ENCODE measurements around the gene S100Z.

Gene S100Z

DNA sequence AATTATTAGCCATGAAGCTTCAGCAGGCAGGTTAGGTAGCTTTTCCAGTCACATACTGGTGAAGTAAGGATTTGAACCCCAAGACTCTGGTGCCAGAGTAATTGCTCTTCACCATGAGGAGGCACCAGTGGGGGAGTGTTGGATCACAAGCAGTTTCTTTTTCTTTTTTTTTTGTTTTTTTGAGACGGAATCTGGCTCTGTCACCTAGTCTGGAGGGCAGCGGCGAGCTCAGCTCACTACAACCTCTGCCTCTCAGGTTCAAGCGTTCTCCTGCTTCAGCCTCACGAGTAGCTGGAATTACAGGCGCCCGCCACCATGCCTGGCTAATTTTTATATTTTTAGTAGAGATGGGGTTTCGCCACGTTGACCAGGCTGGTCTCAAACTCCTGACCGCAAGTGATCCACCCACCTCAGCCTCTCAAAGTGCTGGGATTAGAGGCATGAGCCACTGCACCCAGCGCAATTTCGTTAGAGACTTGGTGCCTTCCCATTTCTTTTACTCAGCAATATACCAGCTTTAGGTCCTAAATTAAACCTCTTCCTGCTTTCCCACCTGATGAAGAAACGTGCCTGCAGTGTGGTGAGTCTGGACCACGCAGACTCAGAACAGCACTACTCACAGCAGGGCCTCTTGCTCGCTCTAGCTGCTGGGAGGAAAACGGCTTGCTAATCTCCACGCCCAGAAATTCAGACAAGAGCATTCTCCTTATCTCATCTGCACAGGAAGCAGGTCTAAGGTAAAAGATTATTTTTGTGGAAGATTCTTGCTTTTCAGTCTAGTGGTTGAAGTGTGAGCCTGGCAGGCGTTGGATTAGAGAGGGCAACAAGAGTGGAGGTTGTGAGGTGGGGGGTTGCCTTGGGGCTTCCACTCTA, at the start of gene S100Z:
S100Z (plus strand) TSS at position 596 of the 873 bp plus-strand sequence. CDS start 25,346 bp downstream, outside the sequence.
- no peak within 1 kb of the TSS for H3K4me3 ChIP-seq (replicated peaks; ENCODE audit: low read depth, low read length)
- TF ChIP-seq, protein P1, sequence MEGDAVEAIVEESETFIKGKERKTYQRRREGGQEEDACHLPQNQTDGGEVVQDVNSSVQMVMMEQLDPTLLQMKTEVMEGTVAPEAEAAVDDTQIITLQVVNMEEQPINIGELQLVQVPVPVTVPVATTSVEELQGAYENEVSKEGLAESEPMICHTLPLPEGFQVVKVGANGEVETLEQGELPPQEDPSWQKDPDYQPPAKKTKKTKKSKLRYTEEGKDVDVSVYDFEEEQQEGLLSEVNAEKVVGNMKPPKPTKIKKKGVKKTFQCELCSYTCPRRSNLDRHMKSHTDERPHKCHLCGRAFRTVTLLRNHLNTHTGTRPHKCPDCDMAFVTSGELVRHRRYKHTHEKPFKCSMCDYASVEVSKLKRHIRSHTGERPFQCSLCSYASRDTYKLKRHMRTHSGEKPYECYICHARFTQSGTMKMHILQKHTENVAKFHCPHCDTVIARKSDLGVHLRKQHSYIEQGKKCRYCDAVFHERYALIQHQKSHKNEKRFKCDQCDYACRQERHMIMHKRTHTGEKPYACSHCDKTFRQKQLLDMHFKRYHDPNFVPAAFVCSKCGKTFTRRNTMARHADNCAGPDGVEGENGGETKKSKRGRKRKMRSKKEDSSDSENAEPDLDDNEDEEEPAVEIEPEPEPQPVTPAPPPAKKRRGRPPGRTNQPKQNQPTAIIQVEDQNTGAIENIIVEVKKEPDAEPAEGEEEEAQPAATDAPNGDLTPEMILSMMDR (IDR thresholded peaks at IDR 0.05; ENCODE audit: low read depth, low read length, missing control alignments): no peak
- no peak for DNase-seq (ENCODE audit: extremely low read depth, low read depth)

DNA sequence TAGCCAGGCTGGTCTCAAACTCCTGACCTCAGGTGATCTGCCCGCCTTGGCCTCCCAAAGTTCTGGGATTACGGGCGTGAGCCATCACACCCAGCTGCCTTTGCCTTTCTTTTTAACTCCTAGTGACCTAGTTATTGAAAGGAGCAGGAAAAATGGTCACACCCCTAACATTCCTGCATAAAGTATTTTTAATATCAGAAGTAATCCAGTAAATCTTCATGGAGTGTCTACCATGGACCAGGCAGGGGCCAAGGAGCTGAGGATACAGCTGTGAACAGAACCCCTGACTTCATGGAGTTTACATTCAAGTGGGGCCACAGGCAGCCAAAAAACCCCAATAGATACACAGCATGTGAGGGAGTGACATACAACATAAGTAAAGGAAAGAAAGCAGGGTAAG, 49.2 kb upstream of the S100Z start:
- no peak overlapping the region for H3K4me3 ChIP-seq (replicated peaks; ENCODE audit: low read depth, low read length)
- TF ChIP-seq, protein P1 (IDR thresholded peaks at IDR 0.05; ENCODE audit: low read depth, low read length, missing control alignments): no peak
- no peak for DNase-seq (ENCODE audit: extremely low read depth, low read depth)

DNA sequence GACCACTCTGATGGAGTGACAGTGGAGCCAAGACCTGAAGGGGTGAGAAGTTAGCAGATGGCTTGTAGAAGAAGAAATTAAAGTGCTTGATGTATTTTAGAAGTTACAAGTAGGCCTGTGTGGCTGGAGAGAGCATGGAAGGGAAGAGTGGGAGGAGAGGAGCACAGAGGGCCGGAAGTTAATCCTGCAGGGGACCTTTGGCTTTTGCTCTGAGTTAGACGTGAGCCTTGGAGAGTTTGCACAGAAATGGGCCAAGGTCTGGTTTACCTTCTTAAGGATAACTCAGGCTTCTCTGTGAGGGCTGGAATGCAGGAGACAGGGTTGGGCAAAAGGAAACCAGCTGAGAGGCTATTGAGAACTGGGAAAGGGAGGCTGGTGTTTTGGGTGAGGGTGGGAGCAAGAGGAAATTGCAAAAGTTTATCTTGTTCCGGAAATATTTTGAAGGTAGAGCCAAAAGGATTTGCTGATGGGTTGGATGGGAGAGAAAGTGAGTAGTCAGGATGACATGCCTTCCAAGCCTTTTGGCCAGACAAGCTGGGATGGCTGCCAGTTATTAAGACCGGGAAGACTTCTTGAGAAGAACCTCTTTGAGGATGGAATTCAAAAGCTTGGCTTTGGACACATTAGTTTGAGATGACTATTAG, 48.5 kb upstream of the S100Z start:
- TF ChIP-seq, protein P1 (IDR thresholded peaks at IDR 0.05; ENCODE audit: low read depth, low read length, missing control alignments): no peak
- no peak for DNase-seq (ENCODE audit: extremely low read depth, low read depth)
- no peak overlapping the region for H3K4me3 ChIP-seq (replicated peaks; ENCODE audit: low read depth, low read length)

DNA sequence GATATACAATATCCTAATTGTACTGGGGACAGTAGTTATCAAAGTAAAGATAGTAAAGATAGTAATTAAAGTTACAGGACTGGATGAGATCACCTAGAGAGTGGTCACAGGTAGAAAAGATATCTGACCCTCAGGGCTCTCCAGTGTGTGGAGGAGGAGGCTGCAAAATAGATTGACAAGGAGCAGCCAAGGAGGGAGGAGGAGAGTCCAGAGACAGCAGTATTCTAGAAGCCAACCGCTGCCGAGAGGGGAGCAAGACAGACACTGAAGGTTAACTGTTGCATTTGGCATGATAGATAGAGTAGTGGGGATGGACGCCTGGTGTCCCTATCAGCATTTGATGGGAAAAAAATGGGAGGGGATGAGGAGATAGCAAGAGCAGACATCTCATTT, 48.0 kb upstream of the S100Z start:
- no peak overlapping the region for H3K4me3 ChIP-seq (replicated peaks; ENCODE audit: low read depth, low read length)
- TF ChIP-seq, protein P1 (IDR thresholded peaks at IDR 0.05; ENCODE audit: low read depth, low read length, missing control alignments): no peak
- DNase-seq (ENCODE audit: extremely low read depth, low read depth): no peak

DNA sequence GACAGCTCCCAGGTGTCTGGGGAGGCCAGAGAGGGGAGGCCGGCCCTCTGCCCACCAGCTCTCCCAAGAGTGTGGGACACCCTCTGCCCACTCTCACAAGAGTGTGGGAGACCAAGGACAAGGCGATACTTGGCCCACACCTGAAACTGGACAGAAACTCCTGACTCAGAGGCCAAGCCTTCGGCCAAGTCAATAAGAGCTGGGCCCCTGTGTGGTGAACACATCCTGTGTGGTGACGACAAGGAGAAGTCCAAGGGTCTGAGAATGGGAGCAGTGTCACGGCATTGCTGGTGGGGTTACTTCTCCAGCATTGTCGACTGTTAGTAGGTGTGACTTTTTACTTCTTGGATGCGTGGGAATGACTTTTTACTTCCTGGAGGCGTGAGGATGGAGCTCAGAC, 45.5 kb upstream of the S100Z start:
- no peak for DNase-seq (ENCODE audit: extremely low read depth, low read depth)
- H3K4me3 ChIP-seq (replicated peaks; ENCODE audit: low read depth, low read length): no peak overlapping the region
- TF ChIP-seq, protein P1 (IDR thresholded peaks at IDR 0.05; ENCODE audit: low read depth, low read length, missing control alignments): no peak

DNA sequence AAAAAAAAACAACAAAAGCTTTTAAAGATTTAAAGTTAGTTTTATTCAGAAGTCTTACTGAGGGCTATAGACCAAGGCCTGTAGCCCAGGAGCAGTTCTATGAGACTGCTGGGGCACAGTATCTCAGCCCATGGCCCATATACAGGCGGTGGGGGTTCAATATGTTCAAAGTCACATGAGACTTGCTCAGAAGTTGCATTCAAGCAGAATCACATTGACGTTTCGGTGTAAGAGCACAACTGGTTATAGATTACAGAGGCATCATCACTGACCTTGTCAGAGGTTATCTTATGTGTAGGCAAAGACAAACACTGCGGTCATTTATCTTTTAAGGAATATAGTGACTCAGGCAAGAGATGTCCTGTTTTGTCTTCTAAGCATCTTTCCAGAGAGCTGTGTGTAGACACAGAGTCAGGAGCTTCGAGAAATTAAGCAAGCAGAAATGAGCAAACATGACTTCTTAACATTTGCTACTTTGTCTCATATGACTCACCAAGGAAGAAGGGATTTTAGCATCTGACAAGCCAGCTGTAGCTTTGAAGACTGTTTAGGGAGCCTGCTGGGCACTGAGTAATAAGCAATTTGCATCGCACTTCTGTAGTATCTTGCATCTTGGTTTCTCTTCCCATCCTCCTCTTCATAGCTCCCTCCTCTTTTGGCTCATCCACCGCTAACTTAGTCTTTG, 43.9 kb upstream of the S100Z start:
- DNase-seq (ENCODE audit: extremely low read depth, low read depth): peak; percentile 90
- TF ChIP-seq, protein P1 (IDR thresholded peaks at IDR 0.05; ENCODE audit: low read depth, low read length, missing control alignments): no peak
- no peak overlapping the region for H3K4me3 ChIP-seq (replicated peaks; ENCODE audit: low read depth, low read length)
